Erythroblast (primary cell): ENCODE measurements around the gene APLP1.

ENCODE experiments used
- GATA1 ChIP-seq: IDR thresholded peaks from 2 replicates; pipeline ENCODE4 v1.6.1; 2011; ENCODE audit warnings: low read depth, mild to moderate bottlenecking, control low read depth, low read length, moderate library complexity
- POLR2A ChIP-seq: IDR thresholded peaks from 2 replicates; pipeline ENCODE4 v1.6.1; 2011; ENCODE audit warnings: mild to moderate bottlenecking, low read length

DNA sequence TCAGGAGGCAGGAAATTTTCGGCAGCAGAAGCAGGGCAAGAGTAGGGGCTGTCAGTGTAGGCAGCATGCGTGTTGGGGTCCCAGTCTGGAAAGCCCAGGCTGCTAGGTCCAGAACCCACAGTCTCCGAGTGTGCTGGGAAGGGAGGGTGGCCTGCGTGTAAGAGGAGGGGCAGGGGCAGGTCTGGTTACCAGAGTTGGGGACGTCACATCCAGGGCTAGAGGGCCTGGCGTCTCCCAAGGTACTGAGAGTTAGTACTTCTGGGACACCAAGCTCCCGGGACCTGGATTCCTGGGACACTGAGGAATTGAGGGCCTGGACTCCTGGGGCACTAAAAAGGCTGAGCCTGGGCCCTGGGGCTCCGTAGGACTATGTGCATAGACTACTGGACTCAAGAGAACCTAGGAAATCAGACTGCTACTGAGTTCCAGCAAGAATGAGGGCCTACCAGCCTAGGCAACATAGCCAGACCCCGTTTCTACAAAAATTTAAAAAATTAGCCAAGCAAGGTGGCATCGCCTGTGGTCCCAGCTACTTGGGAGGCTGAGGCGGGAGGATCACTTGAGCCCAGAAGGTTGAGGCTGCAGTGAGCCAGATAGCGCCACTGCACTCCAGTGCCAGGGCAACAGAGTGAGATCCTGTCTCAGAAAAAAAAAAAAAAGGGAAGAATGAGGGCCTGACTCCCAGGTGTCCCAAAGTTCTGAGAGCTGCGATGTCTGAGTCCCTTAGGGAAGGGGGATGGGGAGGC, 29.5 kb downstream of the APLP1 start:
- no peak for TF ChIP-seq POLR2A
- no peak for TF ChIP-seq GATA1
